Pancreas (tissue), 10 donors: ENCODE measurements around the gene KRTAP4-2. TPM values are rescaled to one million over a fixed set of nuclear protein-coding genes. Genes with fewer than 3 reads are reported as not detected.
A peak's percentile ranks its signal among the peaks of the same experiment; 100 is the strongest.

Experiments
- ATAC-seq, 4 donors: fragments of 200-7000 bp; cut with Tn5 transposase; one replicate each; pipeline versions ENCODE4 v1.8.0 to v1.9.1; 2020; ENCODE audit warnings: mild to moderate bottlenecking in 4 of 4, moderate library complexity in 4 of 4
- DNase-seq, 6 donors: peaks; one replicate each; pipeline ENCODE4 v3.0.0-alpha.2; 2020
- FAIRE-seq: peaks from 2 replicates; lab custom pipeline; 2012; peaks lifted over from hg19 to GRCh38; lab: Jason Lieb, UNC
- H3K27ac ChIP-seq, 4 donors: fragments of 200-600 bp; sonication (generic); 1 replicate in 3 of 4; 2 replicates in 1 of 4; pipeline versions ENCODE4 v1.5.0 to v1.8.0; 2020
- H3K27me3 ChIP-seq, 4 donors: fragments of 200-600 bp; one replicate each; pipeline ENCODE4 v1.8.0; 2021
- H3K36me3 ChIP-seq, 3 donors: fragments of 200-600 bp; sonication (generic) in 1 of 3; one replicate each; pipeline versions ENCODE4 v1.5.0 to v1.8.0; 2020 to 2021
- H3K4me1 ChIP-seq, 3 donors: fragments of 200-600 bp; one replicate each; pipeline ENCODE4 v1.8.0; 2021
- H3K4me3 ChIP-seq, 4 donors: fragments of 200-600 bp; sonication (generic) in 2 of 4; one replicate each; pipeline versions ENCODE4 v1.5.0 to v1.8.0; 2020 to 2021
- H3K9me3 ChIP-seq, 4 donors: fragments of 200-600 bp; one replicate each; pipeline ENCODE4 v1.8.0; 2021
- CTCF ChIP-seq, 4 donors: fragments of 200-600 bp; sonication (generic) in 3 of 4; IDR thresholded peaks; one replicate each; pipeline versions ENCODE4 v1.5.0 to v1.8.0; 2021; ENCODE audit warnings: antibody characterized with exemption in 4 of 4
- WGBS, 2 donors: extraction: QIAGEN DNeasy Blood & Tissue Kit; methylation state at CpG; one replicate each; pipeline ENCODE4 v1.1.7; 2013; 5-methylcytosine and 5-hydroxymethylcytosine counted together
- intact Hi-C, 3 donors: fragments of 100-400 bp; cut with DNase I; formaldehyde crosslinking; loops; one replicate each; pipeline versions ENCODE4 v1.11.1 to v1.14.2; 2022
- polyA plus RNA-seq, 2 donors: library from polyadenylated mRNA; stranded (reverse); fragments of 200-250 nt; gene quantifications; one replicate each; pipeline ENCODE4 v1.2.3, GENCODE V29; 2013
- total RNA-seq, 6 donors: library from RNA; stranded (reverse); fragmentation: NEBNext Ultra II Directional in 4 of 6; extraction: Animal tissue kit (Norgen Biotek cat#: 25700) in 4 of 6; gene quantifications; one replicate each; pipeline versions ENCODE4 v1.2.1 to v1.2.4, GENCODE V29; 2021 to 2023
- donor health status: healthy with polysubstance abuse.
- donor health status: DM: no; HTN: no; CAD: no; lungs with moderate emphysema.
- donor health status: DM: no; HTN: no; CAD: no.
- donor health status: control.
- donor health status: control.
- donor health status: Bipolar disorder and iron deficiency.
- donor health status: DM: yes; HTN: yes; CAD: no.
- donor health status: DM: no; HTN: no; CAD: no.
- donor health status: DM: no; HTN: no; CAD: no.
- donor health status: DM: yes; HTN: yes; CAD: no.

Gene KRTAP4-2
- total and polyA plus RNA-seq, 8 donors = not detected

- no peak for ATAC-seq
Observed at GRCh38 chr17:41212524-41213169, 34.6 kb upstream of the KRTAP4-2 start.

GRCh38 chr17:41211845-41212466, 33.9 kb upstream of the KRTAP4-2 start:
- Histone ChIP-seq H3K9me3 (no peaks in the 10 kb centered on the region), H3K27me3 (no peaks in the 10 kb centered on the region), H3K4me3 (no peak overlapping the region), H3K4me1 (no peaks in the 10 kb centered on the region), H3K36me3 (no peaks in the 10 kb centered on the region), H3K27ac (no peak overlapping the region)
- 27 to 36% methylated on average over 1 of the region's 1 CpG for WGBS, 2 donors
- FAIRE-seq = no peak
- ATAC-seq = no peak
- DNase-seq = no peak
- TF ChIP-seq CTCF (IDR thresholded peaks at IDR 0.05) = no peak
- intact Hi-C loops = no loop called here

More at GRCh38 chr17:41212524-41213169, 34.6 kb upstream of the KRTAP4-2 start:
- intact Hi-C loops = no loop called here
- FAIRE-seq (no peak), DNase-seq (peak in 1 of 6 donors; percentile 44)
- Histone ChIP-seq H3K4me1 (no peaks in the 10 kb centered on the region), H3K4me3 (no peak overlapping the region), H3K36me3 (no peaks in the 10 kb centered on the region), H3K9me3 (no peaks in the 10 kb centered on the region), H3K27ac (no peak overlapping the region), H3K27me3 (no peaks in the 10 kb centered on the region)
- WGBS, 2 donors = 45 to 50% methylated on average over 7 of the region's 7 CpGs
- no peak for TF ChIP-seq CTCF (IDR thresholded peaks at IDR 0.05)

GRCh38 chr17:41199421-41200078, 21.5 kb upstream of the KRTAP4-2 start:
- no peak for TF ChIP-seq CTCF (IDR thresholded peaks at IDR 0.05)
- intact Hi-C loops = no loop called here
- no peak overlapping the region for H3K4me3 ChIP-seq
- H3K9me3 ChIP-seq = no peaks in the 10 kb centered on the region
- DNase-seq (no peak), ATAC-seq (no peak), FAIRE-seq (no peak)
- H3K4me1 ChIP-seq = no peaks in the 10 kb centered on the region
- no peaks in the 10 kb centered on the region for H3K36me3 ChIP-seq
- no peak overlapping the region for H3K27ac ChIP-seq
- no peaks in the 10 kb centered on the region for H3K27me3 ChIP-seq
- WGBS, 2 donors = 34 to 49% methylated on average over 5 of the region's 5 CpGs

GRCh38 chr17:41196068-41196467, 18.0 kb upstream of the KRTAP4-2 start:
- DNase-seq = no peak
- WGBS, 2 donors = 18 to 25% methylated on average over 1 of the region's 1 CpG
- H3K9me3 ChIP-seq = no peaks in the 10 kb centered on the region
- no peaks in the 10 kb centered on the region for H3K36me3 ChIP-seq
- H3K4me1 ChIP-seq = no peaks in the 10 kb centered on the region
- intact Hi-C loops = no loop called here
- no peaks in the 10 kb centered on the region for H3K27me3 ChIP-seq
- TF ChIP-seq CTCF (IDR thresholded peaks at IDR 0.05) = no peak
- no peak overlapping the region for H3K27ac ChIP-seq
- H3K4me3 ChIP-seq = no peak overlapping the region
- no peak for FAIRE-seq
- no peak for ATAC-seq
